H9 (cell line): Measurements from ENCODE around the gene CRYM. TPM values are rescaled to one million over a fixed set of nuclear protein-coding genes. Genes with fewer than 3 reads are reported as not detected.

Experiments used
- DNase-seq: peaks from one replicate; pipeline ENCODE4 v3.0.0-alpha.2; 2017
- H2AFZ ChIP-seq: one replicate; pipeline ENCODE4 v1.6.1; 2013; ENCODE audit warnings: mild to moderate bottlenecking, low read length, control low read depth, moderate library complexity
- H2AK5ac ChIP-seq: 2 replicates; pipeline ENCODE4 v1.6.1; 2013; ENCODE audit warnings: low read length, control low read depth, mixed read lengths; ENCODE audit not compliant: insufficient read length
- H2BK120ac ChIP-seq: one replicate; pipeline ENCODE4 v1.6.1; 2013; ENCODE audit warnings: low read depth, mild to moderate bottlenecking, low read length, control low read depth, inconsistent platforms; ENCODE audit not compliant: poor library complexity, severe bottlenecking
- H2BK12ac ChIP-seq: 2 replicates; pipeline ENCODE4 v1.6.1; 2013; ENCODE audit warnings: low read length, control low read depth, mixed read lengths, low read depth; ENCODE audit not compliant: insufficient read length
- H2BK15ac ChIP-seq: 2 replicates; pipeline ENCODE4 v1.6.1; 2013; ENCODE audit warnings: low read depth, low read length, control low read depth
- H2BK20ac ChIP-seq: one replicate; pipeline ENCODE4 v1.6.1; 2013; ENCODE audit warnings: low read depth, mild to moderate bottlenecking, low read length, control low read depth, inconsistent platforms; ENCODE audit not compliant: poor library complexity, severe bottlenecking
- H2BK5ac ChIP-seq: 2 replicates; pipeline ENCODE4 v1.6.1; 2013; ENCODE audit warnings: low read length, control low read depth, mixed read lengths; ENCODE audit not compliant: insufficient read length
- H3K14ac ChIP-seq: 2 replicates; pipeline ENCODE4 v1.6.1; 2013; ENCODE audit warnings: low read length, control low read depth; ENCODE audit not compliant: insufficient read depth
- H3K18ac ChIP-seq: 2 replicates; pipeline ENCODE4 v1.6.1; 2013; ENCODE audit warnings: low read depth, mild to moderate bottlenecking, mixed read lengths, low read length, control low read depth; ENCODE audit not compliant: insufficient read length
- H3K23ac ChIP-seq: 2 replicates; pipeline ENCODE4 v1.6.1; 2013; ENCODE audit warnings: low read length, control low read depth, mixed read lengths, low read depth; ENCODE audit not compliant: insufficient read length
- H3K23me2 ChIP-seq: 2 replicates; pipeline ENCODE4 v1.6.1; 2013; ENCODE audit warnings: low read depth, mild to moderate bottlenecking, mixed read lengths, low read length, control low read depth; ENCODE audit not compliant: insufficient read length, poor library complexity, severe bottlenecking
- H3K27ac ChIP-seq: 2 replicates; pipeline ENCODE4 v1.5.1; 2013; ENCODE audit warnings: low read length, control low read depth, mixed read lengths, low read depth; ENCODE audit not compliant: insufficient read length
- H3K27me3 ChIP-seq: 2 replicates; pipeline ENCODE4 v1.6.1; 2013; ENCODE audit warnings: low read length, control low read depth, inconsistent platforms; ENCODE audit not compliant: insufficient read depth
- H3K4ac ChIP-seq: 2 replicates; pipeline ENCODE4 v1.6.1; 2013; ENCODE audit warnings: low read depth, mild to moderate bottlenecking, control low read depth, inconsistent platforms, low read length, moderate library complexity
- H3K4me1 ChIP-seq: 2 replicates; pipeline ENCODE4 v1.6.1; 2013; ENCODE audit warnings: low read length, control low read depth, inconsistent platforms; ENCODE audit not compliant: insufficient read depth
- H3K4me2 ChIP-seq: 2 replicates; pipeline ENCODE4 v1.6.1; 2013; ENCODE audit warnings: low read length, control low read depth, mixed read lengths; ENCODE audit not compliant: insufficient read length, insufficient read depth
- H3K56ac ChIP-seq: 2 replicates; pipeline ENCODE4 v1.6.1; 2013; ENCODE audit warnings: low read depth, mild to moderate bottlenecking, mixed read lengths, low read length, control low read depth; ENCODE audit not compliant: insufficient read length
- H3K79me1 ChIP-seq: 2 replicates; pipeline ENCODE4 v1.6.1; 2013; ENCODE audit warnings: low read depth, mild to moderate bottlenecking, moderate library complexity, low read length, control low read depth, inconsistent platforms; ENCODE audit not compliant: insufficient read depth, poor library complexity, severe bottlenecking
- H3K79me2 ChIP-seq: 2 replicates; pipeline ENCODE4 v1.6.1; 2013; ENCODE audit warnings: low read length, control low read depth, inconsistent platforms; ENCODE audit not compliant: insufficient read depth
- H3K9ac ChIP-seq: 2 replicates; pipeline ENCODE4 v1.6.1; 2013; ENCODE audit warnings: low read length, control low read depth, mixed read lengths; ENCODE audit not compliant: insufficient read length; ENCODE audit errors: extremely low read depth
- H3K9me3 ChIP-seq: one replicate; pipeline ENCODE4 v1.6.1; 2013; ENCODE audit warnings: low read depth, low read length, inconsistent platforms; ENCODE audit not compliant: control insufficient read depth
- H3T11ph ChIP-seq: one replicate; pipeline ENCODE4 v1.6.1; 2013; ENCODE audit warnings: mild to moderate bottlenecking, low read length, control low read depth, inconsistent platforms
- H4K20me1 ChIP-seq: one replicate; pipeline ENCODE4 v1.6.1; 2013; ENCODE audit not compliant: control insufficient read depth, insufficient read length, insufficient read depth
- H4K5ac ChIP-seq: 2 replicates; pipeline ENCODE4 v1.6.1; 2013; ENCODE audit warnings: low read depth, mild to moderate bottlenecking, mixed read lengths, low read length, control low read depth; ENCODE audit not compliant: insufficient read length
- H4K8ac ChIP-seq: replicated peaks from 2 replicates; pipeline ENCODE4 v1.6.1; 2013; ENCODE audit warnings: low read length, control low read depth, mixed read lengths, low read depth; ENCODE audit not compliant: insufficient read length
- H4K91ac ChIP-seq: 2 replicates; pipeline ENCODE4 v1.6.1; 2013; ENCODE audit warnings: low read depth, mild to moderate bottlenecking, moderate library complexity, mixed read lengths, low read length, control low read depth; ENCODE audit not compliant: insufficient read length
- H3K27ac Mint-ChIP-seq, 3 experiments: 2 replicates in 2 of 3; 3 replicates in 1 of 3; pipeline ENCODE4 v1.8.0; 2020 to 2021; ENCODE audit warnings: mixed read lengths in 3 of 3, mild to moderate bottlenecking in 1 of 3, moderate library complexity in 1 of 3
- H3K27me3 Mint-ChIP-seq: 2 replicates; pipeline ENCODE4 v1.8.0; 2021; ENCODE audit warnings: low read depth, mild to moderate bottlenecking, moderate library complexity, mixed read lengths
- H3K36me3 Mint-ChIP-seq, 3 experiments: 2 replicates in 2 of 3; 3 replicates in 1 of 3; pipeline ENCODE4 v1.8.0; 2020 to 2021; ENCODE audit warnings: low read depth in 3 of 3, mixed read lengths in 3 of 3; ENCODE audit not compliant: insufficient read depth in 1 of 3
- H3K4me1 Mint-ChIP-seq, 2 experiments: 2 replicates each; pipeline ENCODE4 v1.8.0; 2020; ENCODE audit warnings: mixed read lengths in 2 of 2
- H3K4me3 Mint-ChIP-seq, 2 experiments: 2 replicates in 1 of 2; 3 replicates in 1 of 2; pipeline ENCODE4 v1.8.0; 2020 to 2021; ENCODE audit warnings: mild to moderate bottlenecking in 2 of 2, mixed read lengths in 2 of 2, moderate library complexity in 1 of 2
- H3K9me3 Mint-ChIP-seq, 2 experiments: 2 replicates in 1 of 2; 3 replicates in 1 of 2; pipeline ENCODE4 v1.8.0; 2020; ENCODE audit warnings: mild to moderate bottlenecking in 2 of 2, mixed read lengths in 2 of 2, moderate library complexity in 1 of 2
- WGBS: extraction: QIAGEN DNeasy Blood & Tissue Kit; methylation state at CpG from one replicate; pipeline ENCODE4 v1.1.7; 2013; ENCODE audit warnings: missing lambda C conversion rate, low lambda C conversion rate, mixed read lengths; ENCODE audit not compliant: insufficient read length; ENCODE audit errors: extremely low coverage; 5-methylcytosine and 5-hydroxymethylcytosine counted together
- total RNA-seq: library from RNA; stranded (reverse); gene quantifications from 2 replicates; pipeline ENCODE4 v1.2.1, GENCODE V29; 2021
- TF ChIP-seq, protein P1 (sequence below): fragments of 200-600 bp; sonication (generic); conservative IDR thresholded peaks from 3 replicates; pipeline ENCODE4 v1.8.0; 2021; ENCODE audit warnings: antibody characterized with exemption, mild to moderate bottlenecking

CRYM gene
- total RNA-seq, 1 experiment from 2014 or later = 17.8 TPM

DNA sequence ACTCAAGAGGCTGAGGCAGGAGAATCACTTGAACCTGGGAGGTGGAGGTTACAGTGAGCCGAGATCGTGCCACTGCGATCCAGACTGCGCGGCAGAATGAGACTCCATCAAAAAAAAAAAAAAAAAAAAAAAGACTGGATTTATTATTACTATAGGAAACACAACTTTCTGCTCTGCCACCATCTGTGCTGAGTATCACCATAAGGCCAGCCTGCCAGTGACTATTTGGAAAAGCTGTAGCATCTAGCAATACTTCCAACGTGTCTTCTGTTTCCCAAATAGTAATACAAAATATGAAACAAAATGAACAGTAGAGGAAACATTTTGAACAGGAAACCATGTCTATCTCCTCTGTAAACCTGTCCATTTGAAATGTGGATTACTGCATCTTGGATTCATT, 43.6 kb upstream of the CRYM start:
- Histone ChIP-seq H3K23me2 (no peaks in the 10 kb centered on the region), H4K91ac (no peak overlapping the region), H4K5ac (no peak overlapping the region), H4K8ac (no peak overlapping the region), H3K18ac (no peak overlapping the region), H2AK5ac (no peak overlapping the region), H3K9me3 (no peaks in the 10 kb centered on the region), H2BK15ac (no peak overlapping the region), H2AFZ (no peak overlapping the region), H3K56ac (no peak overlapping the region), H2BK5ac (no peak overlapping the region), H2BK12ac (no peak overlapping the region), H3K4ac (no peak overlapping the region), H2BK20ac (no peak overlapping the region), H3T11ph (no peak overlapping the region), H2BK120ac (no peak overlapping the region), H3K79me2 (no peaks in the 10 kb centered on the region), H3K23ac (no peak overlapping the region), H3K4me1 (peaks cover 4% of the 10 kb centered on the region; the same call in 1 of the 2 replicates), H3K4me2 (no peak overlapping the region), H3K9ac (no peak overlapping the region), H3K79me1 (no peaks in the 10 kb centered on the region), H3K14ac (no peak overlapping the region), H3K27ac (no peak overlapping the region), H4K20me1 (no peaks in the 10 kb centered on the region), H3K27me3 (no peaks in the 10 kb centered on the region)
- peaks cover 3% of the 10 kb centered on the region for H3K27me3 Mint-ChIP-seq
- peaks cover 6 to 10% of the 10 kb centered on the region in 2 experiments for H3K4me1 Mint-ChIP-seq
- H3K36me3 Mint-ChIP-seq = peaks cover 4 to 13% (median 4%) of the 10 kb centered on the region in 3 experiments; a peak in 5 of 7 replicates
- peaks cover 4 to 10% of the 10 kb centered on the region in 2 experiments for H3K9me3 Mint-ChIP-seq
- no peak overlapping the region for H3K4me3 Mint-ChIP-seq
- no peak for DNase-seq
- H3K27ac Mint-ChIP-seq = no peak overlapping the region
- WGBS = no CpG with 5 or more reads among the region's 6 CpGs
- TF ChIP-seq, protein P1, sequence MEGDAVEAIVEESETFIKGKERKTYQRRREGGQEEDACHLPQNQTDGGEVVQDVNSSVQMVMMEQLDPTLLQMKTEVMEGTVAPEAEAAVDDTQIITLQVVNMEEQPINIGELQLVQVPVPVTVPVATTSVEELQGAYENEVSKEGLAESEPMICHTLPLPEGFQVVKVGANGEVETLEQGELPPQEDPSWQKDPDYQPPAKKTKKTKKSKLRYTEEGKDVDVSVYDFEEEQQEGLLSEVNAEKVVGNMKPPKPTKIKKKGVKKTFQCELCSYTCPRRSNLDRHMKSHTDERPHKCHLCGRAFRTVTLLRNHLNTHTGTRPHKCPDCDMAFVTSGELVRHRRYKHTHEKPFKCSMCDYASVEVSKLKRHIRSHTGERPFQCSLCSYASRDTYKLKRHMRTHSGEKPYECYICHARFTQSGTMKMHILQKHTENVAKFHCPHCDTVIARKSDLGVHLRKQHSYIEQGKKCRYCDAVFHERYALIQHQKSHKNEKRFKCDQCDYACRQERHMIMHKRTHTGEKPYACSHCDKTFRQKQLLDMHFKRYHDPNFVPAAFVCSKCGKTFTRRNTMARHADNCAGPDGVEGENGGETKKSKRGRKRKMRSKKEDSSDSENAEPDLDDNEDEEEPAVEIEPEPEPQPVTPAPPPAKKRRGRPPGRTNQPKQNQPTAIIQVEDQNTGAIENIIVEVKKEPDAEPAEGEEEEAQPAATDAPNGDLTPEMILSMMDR = no peak
